LNCaP clone FGC (cell line): ENCODE results near the gene MAGI1.
"Not testable (repeated sequence)": the region's sequence is repeated elsewhere in the genome, so short reads cannot be mapped to it uniquely, and the experiment has no call there.

ENCODE experiments used
- DNase-seq: peaks from one replicate; pipeline ENCODE4 v3.0.0-alpha.2; 2011; ENCODE audit warnings: low read depth
- H3K4me3 ChIP-seq: 2 replicates; pipeline ENCODE4 v1.5.1; 2011; ENCODE audit warnings: mild to moderate bottlenecking, low read depth, low read length, control low read depth
- CTCF ChIP-seq: IDR thresholded peaks from 2 replicates; pipeline ENCODE4 v1.5.1; 2012; ENCODE audit warnings: mild to moderate bottlenecking; ENCODE audit not compliant: control insufficient read depth, insufficient read depth; ENCODE audit errors: extremely low read depth

Gene MAGI1

GRCh38 chr3:65617209-65617608 is 421.5 kb downstream of the MAGI1 start:
- no peak for TF ChIP-seq CTCF
- H3K4me3 ChIP-seq = no peak overlapping the region
- DNase-seq = no peak

GRCh38 chr3:65616563-65616962 is 422.2 kb downstream of the MAGI1 start:
- no peak for DNase-seq
- no peak for TF ChIP-seq CTCF
- no peak overlapping the region for H3K4me3 ChIP-seq

- TF ChIP-seq CTCF = no peak
- H3K4me3 ChIP-seq = no peak overlapping the region
- no peak for DNase-seq
Observed at GRCh38 chr3:65615329-65615728, 423.4 kb downstream of the MAGI1 start.

- TF ChIP-seq CTCF = no peak
- DNase-seq = no peak
- H3K4me3 ChIP-seq = no peak overlapping the region
Observed at GRCh38 chr3:65614585-65614984, 424.1 kb downstream of the MAGI1 start.

GRCh38 chr3:65607965-65608460 is 430.7 kb downstream of the MAGI1 start:
- DNase-seq, H3K4me3 ChIP-seq: not testable (repeated sequence)

GRCh38 chr3:65607101-65607500 is 431.6 kb downstream of the MAGI1 start:
- no peak overlapping the region for H3K4me3 ChIP-seq
- DNase-seq = no peak
- no peak for TF ChIP-seq CTCF

- DNase-seq = no peak
- no peak overlapping the region for H3K4me3 ChIP-seq
- no peak for TF ChIP-seq CTCF
Observed at GRCh38 chr3:65605876-65606432, 432.8 kb downstream of the MAGI1 start.
